Fibroblast of pulmonary artery (primary cell): ENCODE data around the gene MMP2.

Source experiments
- DNase-seq: peaks from one replicate; pipeline ENCODE4 v3.0.0-alpha.2; 2010; ENCODE audit warnings: low read depth
- H3K4me3 ChIP-seq: replicated peaks from 2 replicates; pipeline ENCODE4 v1.5.1; 2011; ENCODE audit warnings: low read depth, mild to moderate bottlenecking, control low read depth, low read length, moderate library complexity
- CTCF ChIP-seq: IDR thresholded peaks from 2 replicates; pipeline ENCODE4 v1.5.1; 2011; ENCODE audit warnings: mild to moderate bottlenecking, control low read depth, low read length, inconsistent platforms; ENCODE audit errors: missing control alignments

The MMP2 gene

GRCh38 chr16:55453909-55454308 is 25.1 kb upstream of the MMP2 start:
- TF ChIP-seq CTCF = no peak
- H3K4me3 ChIP-seq = no peak overlapping the region
- no peak for DNase-seq

- H3K4me3 ChIP-seq = no peak overlapping the region
- no peak for TF ChIP-seq CTCF
- no peak for DNase-seq
Measured at GRCh38 chr16:55454861-55455260, 24.1 kb upstream of the MMP2 start.

GRCh38 chr16:55462241-55462640 is 16.8 kb upstream of the MMP2 start:
- no peak overlapping the region for H3K4me3 ChIP-seq
- TF ChIP-seq CTCF = no peak
- no peak for DNase-seq

GRCh38 chr16:55464375-55464774 is 14.6 kb upstream of the MMP2 start:
- H3K4me3 ChIP-seq = no peak overlapping the region
- no peak for TF ChIP-seq CTCF
- no peak for DNase-seq

- H3K4me3 ChIP-seq = no peak overlapping the region
Measured at GRCh38 chr16:55465077-55465896, 13.7 kb upstream of the MMP2 start.

GRCh38 chr16:55466209-55466608 is 12.8 kb upstream of the MMP2 start:
- TF ChIP-seq CTCF = no peak
- no peak for DNase-seq
- H3K4me3 ChIP-seq = no peak overlapping the region

More at GRCh38 chr16:55465077-55465896, 13.7 kb upstream of the MMP2 start:
- peak; percentile 90 for DNase-seq
- TF ChIP-seq CTCF = peak; percentile 100

GRCh38 chr16:55467898-55468297 is 11.1 kb upstream of the MMP2 start:
- no peak for TF ChIP-seq CTCF
- H3K4me3 ChIP-seq = no peak overlapping the region
- no peak for DNase-seq
